HL-60 (cell line): ENCODE data around the gene NPY.

Experiments
- DNase-seq, 2 experiments: peaks; one replicate each; pipeline ENCODE4 v3.0.0-alpha.2; 2010 to 2020; ENCODE audit warnings: low read depth in 1 of 2, low spot score in 1 of 2
- H3K27ac ChIP-seq: fragments of 250-450 bp; sonication (Bioruptor Pico); replicated peaks from 2 replicates; pipeline ENCODE4 v1.5.1; 2020; ENCODE audit warnings: mild to moderate bottlenecking, moderate library complexity
- H3K27me3 ChIP-seq: fragments of 250-450 bp; sonication (Bioruptor Pico); 2 replicates; pipeline ENCODE4 v1.5.1; 2021; ENCODE audit warnings: mild to moderate bottlenecking, moderate library complexity; ENCODE audit not compliant: insufficient read depth, poor library complexity, severe bottlenecking
- H3K4me3 ChIP-seq: replicated peaks from 2 replicates; pipeline ENCODE4 v1.5.1; 2011; ENCODE audit warnings: mild to moderate bottlenecking, control low read depth, low read length; ENCODE audit not compliant: insufficient read depth
- CTCF ChIP-seq: IDR thresholded peaks from one replicate; pipeline ENCODE4 v1.5.1; 2011; ENCODE audit warnings: low read length, control low read depth, inconsistent platforms; ENCODE audit not compliant: insufficient read depth
- GABPA ChIP-seq: IDR thresholded peaks from 2 replicates; pipeline ENCODE4 v1.6.1; 2012; ENCODE audit warnings: low read depth
- POLR2AphosphoS5 ChIP-seq: IDR thresholded peaks from 2 replicates; pipeline ENCODE4 v1.6.1; 2012; ENCODE audit warnings: low read depth
- REST ChIP-seq: IDR thresholded peaks from 2 replicates; pipeline ENCODE4 v1.6.1; 2012; ENCODE audit warnings: low read depth; ENCODE audit not compliant: insufficient replicate concordance
- SPI1 ChIP-seq: IDR thresholded peaks from 2 replicates; pipeline ENCODE4 v1.6.1; 2012; ENCODE audit warnings: low read depth, mild to moderate bottlenecking, borderline replicate concordance

NPY gene

GRCh38 chr7:24325708-24326107 lies 41.7 kb downstream of the NPY start:
- TF ChIP-seq CTCF (no peak), SPI1 (no peak), GABPA (no peak), POLR2AphosphoS5 (no peak), REST (no peak)
- H3K27ac ChIP-seq: no peak overlapping the region
- DNase-seq: no peak
- H3K4me3 ChIP-seq: no peak overlapping the region
- no peaks in the 10 kb centered on the region for H3K27me3 ChIP-seq

GRCh38 chr7:24328050-24328449 lies 44.1 kb downstream of the NPY start:
- no peaks in the 10 kb centered on the region for H3K27me3 ChIP-seq
- H3K27ac ChIP-seq: no peak overlapping the region
- no peak for DNase-seq
- H3K4me3 ChIP-seq: no peak overlapping the region
- TF ChIP-seq SPI1 (no peak), GABPA (no peak), POLR2AphosphoS5 (no peak), CTCF (no peak), REST (no peak)

- Histone ChIP-seq H3K27ac (no peak overlapping the region), H3K27me3 (no peaks in the 10 kb centered on the region)
- TF ChIP-seq REST: no peak
- TF ChIP-seq POLR2AphosphoS5: no peak
- TF ChIP-seq CTCF: no peak
- no peak for TF ChIP-seq SPI1
- no peak for TF ChIP-seq GABPA
Observed at GRCh38 chr7:24328894-24329293, 44.9 kb downstream of the NPY start.

More at GRCh38 chr7:24328894-24329293, 44.9 kb downstream of the NPY start:
- H3K4me3 ChIP-seq: no peak overlapping the region
- DNase-seq: no peak
